RCC 7860 (cell line): ENCODE results near the gene CAMSAP1.

Experiments
- DNase-seq: peaks from one replicate; pipeline ENCODE4 v3.0.0-alpha.2; 2015; ENCODE audit warnings: low spot score
- FAIRE-seq: peaks from 2 replicates; lab custom pipeline; 2012; peaks lifted over from hg19 to GRCh38; lab: Jason Lieb, UNC

CAMSAP1 gene

GRCh38 chr9:135764731-135765130, 142.6 kb downstream of the CAMSAP1 start:
- DNase-seq (no peak), FAIRE-seq (no peak)

- FAIRE-seq (no peak), DNase-seq (no peak)
Observed at GRCh38 chr9:135763716-135764446, 143.5 kb downstream of the CAMSAP1 start.

- FAIRE-seq (no peak), DNase-seq (no peak)
Observed at GRCh38 chr9:135762921-135763320, 144.4 kb downstream of the CAMSAP1 start.

GRCh38 chr9:135761845-135762168, 145.5 kb downstream of the CAMSAP1 start:
- FAIRE-seq (no peak), DNase-seq (no peak)

GRCh38 chr9:135761150-135761844, 146.0 kb downstream of the CAMSAP1 start:
- DNase-seq (no peak), FAIRE-seq (no peak)

- no peak for FAIRE-seq
- no peak for DNase-seq
Observed at GRCh38 chr9:135760465-135760864, 146.9 kb downstream of the CAMSAP1 start.

GRCh38 chr9:135759676-135760300, 147.6 kb downstream of the CAMSAP1 start:
- DNase-seq: no peak
- no peak for FAIRE-seq

GRCh38 chr9:135758870-135759269, 148.5 kb downstream of the CAMSAP1 start:
- no peak for FAIRE-seq

More at GRCh38 chr9:135758870-135759269, 148.5 kb downstream of the CAMSAP1 start:
- no peak for DNase-seq
